ENCODE measurements around the gene PARP3. TPM values are rescaled to one million over a fixed set of nuclear protein-coding genes. Genes with fewer than 3 reads are reported as not detected.

PARP3 gene
- total RNA-seq, 4 donors from 2014 or later = 6.0 to 16.2 (median 9.0) TPM

- 84 to 85% methylated on average over 6 of the region's 6 CpGs for WGBS, 2 donors
- no peak for DNase-seq (ENCODE audit: low spot score in 2 of 2)
- no peak for TF ChIP-seq POLR2A (IDR thresholded peaks at IDR 0.05)
- TF ChIP-seq CTCF (IDR thresholded peaks at IDR 0.05) = no peak
- intact Hi-C loops (cut with DNase I; ENCODE audit: low total_unique reads) = no loop called here
- H3K4me3 ChIP-seq (ENCODE audit: low read depth, poor library complexity, severe bottlenecking) = no peak overlapping the region
Measured at GRCh38 chr3:51962854-51963530, 20.8 kb downstream of the PARP3 start.

GRCh38 chr3:51963951-51964451 lies 21.8 kb downstream of the PARP3 start:
- intact Hi-C loops (cut with DNase I; ENCODE audit: low total_unique reads) = no loop called here
- TF ChIP-seq POLR2A (IDR thresholded peaks at IDR 0.05) (no peak), CTCF (IDR thresholded peaks at IDR 0.05) (no peak)
- WGBS, 2 donors = 76 to 88% methylated on average over 4 to 11 of the region's 12 CpGs
- H3K4me3 ChIP-seq (ENCODE audit: low read depth, poor library complexity, severe bottlenecking) = no peak overlapping the region
- DNase-seq (ENCODE audit: low spot score in 2 of 2) = no peak

- TF ChIP-seq POLR2A (IDR thresholded peaks at IDR 0.05) (no peak), CTCF (IDR thresholded peaks at IDR 0.05) (no peak)
- intact Hi-C loops (cut with DNase I; ENCODE audit: low total_unique reads) = no loop called here
- WGBS, 2 donors = 50 to 86% methylated on average over 2 to 3 of the region's 4 CpGs
- H3K4me3 ChIP-seq (ENCODE audit: low read depth, poor library complexity, severe bottlenecking) = no peak overlapping the region
- no peak for DNase-seq (ENCODE audit: low spot score in 2 of 2)
Measured at GRCh38 chr3:51964521-51964920, 22.4 kb downstream of the PARP3 start.

GRCh38 chr3:51966016-51966415 lies 23.9 kb downstream of the PARP3 start:
- intact Hi-C loops (cut with DNase I; ENCODE audit: low total_unique reads) = no loop called here

GRCh38 chr3:51966486-51966885 lies 24.3 kb downstream of the PARP3 start:
- H3K4me3 ChIP-seq (ENCODE audit: low read depth, poor library complexity, severe bottlenecking) = peak overlapping the region; percentile 49
- no peak for DNase-seq (ENCODE audit: low spot score in 2 of 2)
- TF ChIP-seq POLR2A (IDR thresholded peaks at IDR 0.05) (no peak), CTCF (IDR thresholded peaks at IDR 0.05) (no peak)
- WGBS, 2 donors = 60 to 64% methylated on average over 2 to 4 of the region's 5 CpGs
- intact Hi-C loops (cut with DNase I; ENCODE audit: low total_unique reads) = no loop called here

More at GRCh38 chr3:51966016-51966415, 23.9 kb downstream of the PARP3 start:
- TF ChIP-seq CTCF (IDR thresholded peaks at IDR 0.05) (no peak), POLR2A (IDR thresholded peaks at IDR 0.05) (no peak)
- 74 to 80% methylated on average over 2 of the region's 2 CpGs for WGBS, 2 donors
- no peak for DNase-seq (ENCODE audit: low spot score in 2 of 2)
- no peak overlapping the region for H3K4me3 ChIP-seq (ENCODE audit: low read depth, poor library complexity, severe bottlenecking)
